ENCODE measurements around the gene TRABD2B.

Gene TRABD2B

GRCh38 chr1:47818682-47819573 lies 178.3 kb downstream of the TRABD2B start:
- no peak for DNase-seq

DNA sequence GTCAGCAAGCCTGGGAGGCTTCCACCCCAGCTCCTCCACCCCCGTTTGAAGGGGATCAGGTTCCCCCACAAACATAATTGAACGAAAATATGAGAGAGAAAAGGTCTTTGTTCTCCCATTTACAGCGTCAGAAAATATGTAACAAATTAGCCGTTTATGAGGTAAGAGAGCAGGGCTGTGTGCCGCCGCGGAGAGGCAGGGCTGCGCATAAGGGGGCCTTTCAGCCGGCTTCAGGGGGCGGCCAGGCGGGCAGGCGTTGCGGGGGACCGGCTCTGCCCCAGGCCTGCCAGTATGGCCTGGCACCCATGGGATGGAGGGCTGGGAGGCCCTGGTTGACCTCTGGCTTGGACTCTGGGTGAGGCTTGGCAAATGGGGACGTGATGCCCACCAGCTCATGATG lies 179.3 kb downstream of the TRABD2B start:
- DNase-seq: no peak

- DNase-seq: no peak
These were observed 180.7 kb downstream of the TRABD2B start for GRCh38 chr1:47816325-47817071.

GRCh38 chr1:47814612-47815395 lies 182.4 kb downstream of the TRABD2B start:
- DNase-seq: no peak

DNA sequence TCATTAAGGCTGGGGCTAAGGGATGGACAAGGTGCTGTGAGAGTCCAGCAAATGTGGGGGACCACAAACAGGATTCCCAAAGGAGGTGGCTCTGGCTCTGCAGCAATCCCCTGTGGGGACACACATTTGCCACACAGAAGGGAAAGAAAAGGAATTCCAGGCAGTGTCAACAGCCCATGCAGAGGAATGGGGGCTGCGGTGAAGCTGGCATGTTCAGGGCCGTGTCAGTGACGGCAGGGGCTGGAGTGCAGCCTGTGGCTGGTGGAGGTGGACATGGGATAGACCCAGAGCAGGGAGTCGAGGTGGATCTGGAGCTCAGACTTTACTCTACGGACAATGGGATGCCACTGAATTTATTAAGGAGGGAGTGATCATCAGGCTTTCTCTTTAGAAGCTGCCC lies 183.2 kb downstream of the TRABD2B start:
- no peak for DNase-seq

DNA sequence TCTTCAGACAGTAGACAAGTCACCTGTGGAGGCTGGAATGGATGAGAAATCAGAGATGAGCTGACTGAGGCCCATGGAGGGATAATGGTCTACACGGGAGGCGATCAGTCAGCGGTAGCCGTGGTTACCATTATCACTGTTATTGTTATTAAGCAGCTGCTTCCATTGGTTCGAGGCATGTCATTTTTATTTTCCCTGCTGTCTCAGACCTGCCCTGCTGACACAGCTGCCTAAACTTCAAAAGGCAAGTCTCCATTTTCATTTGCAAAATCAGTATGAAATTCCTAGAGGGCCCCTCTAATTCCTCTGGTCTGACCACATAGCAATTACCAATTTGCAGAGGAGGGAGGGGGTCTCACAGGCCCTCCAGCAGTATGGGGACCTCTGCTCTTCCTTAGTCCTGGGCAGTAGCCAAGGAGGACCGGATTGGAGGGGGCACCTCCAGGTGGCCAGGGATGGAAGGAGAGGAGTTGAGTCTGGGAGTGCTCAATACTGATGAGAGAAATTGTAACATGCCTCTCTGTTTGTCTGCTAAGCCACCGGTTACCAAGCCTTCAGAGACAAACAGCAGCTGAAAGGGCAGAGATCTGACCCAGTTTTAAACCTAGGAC lies 184.2 kb downstream of the TRABD2B start:
- no peak for DNase-seq

- DNase-seq: no peak
These were observed 186.1 kb downstream of the TRABD2B start for GRCh38 chr1:47810964-47811682.

GRCh38 chr1:47809301-47810084 lies 187.7 kb downstream of the TRABD2B start:
- no peak for DNase-seq

DNA sequence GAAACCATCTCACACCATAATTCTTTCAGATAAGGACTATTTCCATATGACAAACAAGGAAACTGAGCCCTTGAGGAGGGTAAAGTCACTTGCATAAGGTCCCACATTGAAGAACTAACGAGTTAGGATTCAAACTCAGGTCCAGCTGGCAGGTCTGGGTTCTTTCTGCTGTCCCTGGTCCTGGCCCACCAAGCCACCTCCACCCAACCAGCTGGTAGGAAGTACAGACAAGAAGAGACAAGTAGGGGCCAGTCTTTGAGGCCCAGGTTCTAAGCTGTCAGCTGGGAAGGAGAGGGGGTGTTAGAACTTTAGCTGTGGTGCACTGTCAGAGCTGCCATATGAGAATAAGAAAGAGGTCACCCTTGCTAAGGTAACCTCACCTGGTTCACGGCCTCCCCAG lies 188.6 kb downstream of the TRABD2B start:
- no peak for DNase-seq

DNA sequence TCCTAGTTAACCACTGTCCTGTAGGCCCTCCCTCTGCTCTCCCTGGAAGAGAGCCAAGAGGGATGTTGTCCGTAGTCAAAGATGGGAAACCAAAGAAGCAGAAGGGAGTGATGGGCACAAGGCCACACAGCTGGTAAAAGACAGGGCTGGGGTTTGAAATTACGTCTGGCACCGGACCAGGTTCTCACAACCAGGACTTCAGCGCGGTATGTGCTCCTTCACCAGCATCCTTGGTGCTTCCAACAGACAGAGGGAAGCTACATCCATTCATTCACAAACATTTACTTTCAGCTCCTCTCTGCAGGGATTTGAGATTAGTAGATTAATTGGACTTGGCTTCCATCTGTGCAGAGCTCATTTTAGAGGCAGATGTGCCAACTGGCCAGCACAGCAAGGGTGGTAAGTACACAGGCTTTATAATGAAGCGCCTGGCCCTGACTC lies 191.2 kb downstream of the TRABD2B start:
- DNase-seq: no peak

- DNase-seq: no peak
These were observed 192.2 kb downstream of the TRABD2B start for GRCh38 chr1:47805018-47805417.

DNA sequence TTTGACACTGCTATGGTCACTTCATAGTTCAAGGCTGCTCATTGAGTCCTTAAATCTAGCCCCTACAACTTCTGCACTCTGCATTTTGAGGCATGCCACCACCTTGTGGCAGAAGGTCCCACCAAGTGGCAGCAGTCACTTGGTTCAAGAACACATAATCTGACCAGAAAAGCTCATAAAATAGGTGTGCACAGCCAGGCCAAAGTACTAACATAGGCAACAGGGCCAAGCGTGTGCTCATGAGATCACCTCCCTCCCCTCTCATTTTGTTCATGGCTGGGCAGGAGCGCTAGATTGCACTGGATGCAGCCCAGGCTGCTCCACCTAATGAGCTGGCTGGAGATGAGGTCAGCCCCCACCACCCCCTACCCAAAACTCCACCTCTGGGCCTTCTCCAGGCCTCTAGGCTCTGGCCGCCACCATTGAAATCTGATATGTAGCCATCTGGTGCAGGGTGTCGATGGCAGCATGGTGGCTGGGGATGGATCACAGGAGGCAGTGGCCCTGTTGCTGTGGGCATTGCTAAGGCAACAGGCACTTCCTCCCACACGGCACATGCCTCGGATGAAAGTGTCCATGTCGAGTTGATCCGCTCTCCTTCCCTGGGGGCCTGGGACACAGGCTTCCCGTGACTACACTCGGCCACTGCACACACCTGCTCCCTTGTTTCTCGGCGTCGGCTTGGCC lies 193.2 kb downstream of the TRABD2B start:
- DNase-seq: no peak

DNA sequence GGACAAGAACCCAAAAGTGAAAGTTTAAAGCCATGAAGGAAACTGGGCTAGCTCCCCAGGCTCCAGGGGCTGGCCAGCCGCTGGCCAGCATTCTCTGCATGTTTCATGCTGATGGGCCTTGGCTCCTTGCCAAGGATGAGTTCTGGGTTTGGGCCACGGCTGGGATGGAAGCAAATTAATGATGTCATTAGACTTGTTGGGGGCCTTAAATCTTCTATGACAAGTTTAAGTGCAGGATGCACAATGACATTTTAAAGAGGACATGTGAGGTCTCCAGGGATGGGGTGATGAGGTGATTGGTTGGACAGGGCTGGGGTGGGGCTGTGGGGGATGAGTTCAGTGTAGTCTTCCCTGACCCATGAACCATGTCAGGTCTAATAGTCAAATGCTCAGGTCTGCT lies 199.6 kb downstream of the TRABD2B start:
- no peak for DNase-seq

DNA sequence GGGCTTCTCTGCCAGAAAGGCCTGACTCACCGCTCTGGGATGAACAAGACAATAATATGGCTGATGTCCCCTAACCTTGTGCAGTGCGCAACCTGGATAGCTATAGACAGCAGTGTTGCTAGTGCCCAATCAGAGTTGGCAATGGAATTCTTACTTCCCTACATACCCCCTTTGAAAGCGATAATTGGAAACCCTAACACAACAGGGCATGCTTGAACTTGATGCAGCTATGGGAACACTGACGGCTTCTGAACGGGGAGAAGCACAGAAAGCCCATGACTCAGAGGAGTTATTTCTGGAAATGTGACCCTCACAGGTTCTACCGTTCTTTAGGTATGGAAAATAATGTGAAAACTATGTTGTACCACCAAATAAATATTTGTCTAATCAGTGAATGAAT lies 200.6 kb downstream of the TRABD2B start:
- DNase-seq: no peak

DNA sequence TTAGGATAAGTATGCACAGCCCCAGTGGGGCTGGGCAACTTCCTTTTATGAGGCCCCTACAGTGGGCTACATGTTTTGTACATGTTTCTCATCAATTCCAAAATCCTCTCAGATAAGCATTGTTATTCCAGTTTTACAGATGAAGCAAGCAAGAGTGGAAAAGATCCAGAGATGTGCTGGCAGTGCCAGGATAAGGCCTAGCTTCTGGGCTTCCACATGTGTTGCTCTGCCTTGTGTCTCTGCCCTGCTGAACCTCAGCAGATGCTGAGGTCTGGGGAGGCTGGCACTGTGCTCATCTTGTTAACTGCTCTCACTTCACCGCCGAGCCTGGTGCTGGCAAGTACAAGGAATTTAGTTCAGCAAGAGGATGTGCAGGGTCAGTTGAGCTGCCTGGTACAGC lies 202.1 kb downstream of the TRABD2B start:
- DNase-seq: no peak

DNA sequence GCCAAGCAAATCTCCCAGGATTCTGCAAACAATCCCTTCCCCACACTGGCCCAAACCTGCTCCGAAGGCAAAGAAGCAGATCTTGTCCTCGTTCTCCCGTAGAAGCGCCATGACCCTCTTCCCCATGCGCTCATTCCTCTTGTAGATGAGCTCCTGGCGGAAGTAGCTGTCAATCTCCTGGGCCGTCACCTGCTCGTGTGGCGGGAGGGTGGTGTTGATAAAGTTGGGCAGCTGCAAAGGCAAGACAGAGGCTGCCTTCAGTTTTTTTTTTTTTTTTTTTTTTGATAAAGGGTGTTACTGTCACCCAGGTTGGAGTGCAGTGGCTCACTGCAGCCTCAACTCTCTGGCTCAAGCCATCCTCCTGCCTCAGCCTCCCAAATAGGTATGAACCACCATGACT lies 202.7 kb downstream of the TRABD2B start:
- no peak for DNase-seq

DNA sequence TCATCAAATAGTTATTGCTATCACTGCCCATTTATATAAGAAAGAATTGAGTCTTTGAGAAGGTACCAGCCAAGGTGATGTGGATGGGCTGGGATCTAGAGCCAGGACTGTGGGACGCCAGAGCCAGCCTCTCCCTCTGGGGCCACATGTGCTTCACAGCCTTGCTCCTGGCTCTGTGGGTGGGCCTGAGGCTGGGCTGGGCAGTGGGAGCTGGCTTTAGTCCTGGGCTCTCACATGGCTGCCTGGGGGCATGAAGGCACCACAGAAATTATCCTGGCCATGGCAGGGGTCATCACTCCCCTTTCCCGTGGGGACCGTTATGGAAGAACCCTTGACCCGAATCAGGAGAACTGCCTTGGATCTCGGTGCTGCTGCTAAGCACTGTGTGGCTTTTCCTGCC lies 203.1 kb downstream of the TRABD2B start:
- no peak for DNase-seq

DNA sequence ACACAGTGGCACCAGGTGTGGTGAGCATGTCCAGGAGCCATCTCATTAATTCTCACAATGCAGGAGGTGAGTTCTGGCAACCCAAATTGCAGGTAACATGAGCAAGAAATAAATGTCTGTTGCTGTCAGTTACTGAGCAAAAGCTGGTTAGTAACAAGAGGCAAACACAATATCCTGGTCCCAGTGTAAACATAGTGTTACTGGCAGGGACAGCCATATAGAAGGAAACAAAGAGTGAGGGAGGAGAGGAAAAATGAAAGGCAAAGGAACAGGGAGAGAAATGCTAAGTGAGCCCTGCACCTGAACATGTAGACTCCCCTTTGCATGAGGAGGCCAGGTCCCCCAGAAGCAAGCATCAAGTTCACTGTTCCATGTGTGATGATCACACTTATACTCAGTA lies 203.6 kb downstream of the TRABD2B start:
- DNase-seq: no peak

- no peak for DNase-seq
These were observed 204.4 kb downstream of the TRABD2B start for GRCh38 chr1:47792779-47793178.

DNA sequence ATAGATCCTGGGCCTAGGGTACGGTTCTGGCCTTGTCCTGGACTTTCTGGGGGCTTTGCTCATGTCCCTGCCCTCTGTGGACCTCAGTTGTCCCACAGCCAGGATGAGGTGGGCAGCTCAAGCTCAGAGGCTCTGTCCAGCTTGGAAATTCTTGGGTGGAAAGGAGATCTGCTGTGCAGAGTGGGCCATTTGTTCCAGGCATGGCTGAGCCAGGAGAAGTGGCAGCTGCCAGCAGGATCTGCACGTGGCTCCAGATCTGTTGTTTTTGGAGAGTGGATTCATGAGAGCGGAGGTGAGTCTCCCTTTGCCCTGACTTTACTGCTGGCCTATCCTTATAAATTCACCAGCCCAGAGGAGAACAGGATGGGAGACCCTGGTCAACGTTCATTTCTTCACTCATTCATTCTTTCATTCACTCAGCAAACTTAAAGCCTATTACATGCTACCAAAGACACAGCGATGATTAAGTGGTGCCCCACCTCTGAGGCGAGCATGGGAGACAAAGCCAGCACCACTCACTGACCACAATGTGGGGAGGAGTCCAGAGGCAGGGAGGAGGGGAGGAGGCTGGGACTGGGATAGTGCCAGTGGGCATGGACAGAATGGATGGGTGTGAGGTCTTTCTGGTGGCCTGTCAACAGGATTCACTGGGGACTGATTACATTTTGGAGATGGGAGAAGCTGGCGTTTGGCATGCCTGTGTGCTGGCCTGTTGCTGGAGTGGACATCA lies 205.1 kb downstream of the TRABD2B start:
- DNase-seq: no peak

Measured in CD4-positive, alpha-beta T cell treated with Interleukin-6 for 4 hours (primary cell).